Stimulated activated CD4-positive, alpha-beta T cell treated with anti-CD3 and anti-CD28 coated beads, Interleukin-2, amount 100 ng/mL, for 24 hours (primary cell): ENCODE measurements around the gene DSG3.

Experiments used
- DNase-seq, 2 donors: peaks; one replicate each; pipeline ENCODE4 v3.0.0-alpha.2; 2020

DSG3 gene

GRCh38 chr18:31430554-31430953, 17.0 kb upstream of the DSG3 start:
- no peak for DNase-seq

- DNase-seq = no peak
Observed at GRCh38 chr18:31432316-31432715, 15.2 kb upstream of the DSG3 start.

- no peak for DNase-seq
Observed at GRCh38 chr18:31436825-31437224, 10.7 kb upstream of the DSG3 start.

GRCh38 chr18:31438402-31438801, 9.1 kb upstream of the DSG3 start:
- no peak for DNase-seq

GRCh38 chr18:31439807-31440325, 7.7 kb upstream of the DSG3 start:
- no peak for DNase-seq

- no peak for DNase-seq
Observed at GRCh38 chr18:31440787-31441186, 6.8 kb upstream of the DSG3 start.

GRCh38 chr18:31441493-31441892, 6.0 kb upstream of the DSG3 start:
- no peak for DNase-seq

GRCh38 chr18:31444142-31444541, 3.4 kb upstream of the DSG3 start:
- no peak for DNase-seq

GRCh38 chr18:31445908-31446307, 1.6 kb upstream of the DSG3 start:
- DNase-seq = no peak

- no peak for DNase-seq
Observed at GRCh38 chr18:31446854-31447253, 687 bp upstream of the DSG3 start.

- no peak for DNase-seq
Observed at GRCh38 chr18:31450409-31450808, 2.9 kb downstream of the DSG3 start.

- DNase-seq = no peak
Observed at GRCh38 chr18:31451625-31452024, 4.1 kb downstream of the DSG3 start.

- DNase-seq = no peak
Observed at GRCh38 chr18:31454066-31454708, 6.6 kb downstream of the DSG3 start.

- DNase-seq = no peak
Observed at GRCh38 chr18:31469629-31470028, 22.1 kb downstream of the DSG3 start.

GRCh38 chr18:31478688-31479087, 31.1 kb downstream of the DSG3 start:
- no peak for DNase-seq

GRCh38 chr18:31482051-31482450, 34.5 kb downstream of the DSG3 start:
- no peak for DNase-seq

- no peak for DNase-seq
Observed at GRCh38 chr18:31483396-31483795, 35.9 kb downstream of the DSG3 start.

GRCh38 chr18:31484461-31484860, 36.9 kb downstream of the DSG3 start:
- DNase-seq = no peak

- no peak for DNase-seq
Observed at GRCh38 chr18:31486165-31486564, 38.6 kb downstream of the DSG3 start.

- no peak for DNase-seq
Observed at GRCh38 chr18:31487246-31488015, 39.9 kb downstream of the DSG3 start.

- no peak for DNase-seq
Observed at GRCh38 chr18:31489311-31489710, 41.8 kb downstream of the DSG3 start.

- DNase-seq = no peak
Observed at GRCh38 chr18:31490387-31490786, 42.8 kb downstream of the DSG3 start.

GRCh38 chr18:31490833-31491232, 43.3 kb downstream of the DSG3 start:
- DNase-seq = no peak

- no peak for DNase-seq
Observed at GRCh38 chr18:31491586-31491985, 44.0 kb downstream of the DSG3 start.

- no peak for DNase-seq
Observed at GRCh38 chr18:31492671-31493070, 45.1 kb downstream of the DSG3 start.
